Stimulated activated CD4-positive, alpha-beta T cell treated with anti-CD3 and anti-CD28 coated beads, Interleukin-1b, Interleukin-23, amount 100 ng/mL, for 4 hours (primary cell): ENCODE measurements around the gene NGLY1.

ENCODE experiments used
- DNase-seq, 2 donors: peaks; one replicate each; pipeline ENCODE4 v3.0.0-alpha.2; 2020; ENCODE audit warnings: low read depth in 2 of 2

The NGLY1 gene

GRCh38 chr3:25783661-25784512, 644 bp upstream of the NGLY1 start:
- no peak for DNase-seq

GRCh38 chr3:25782636-25782937, 656 bp downstream of the NGLY1 start:
- no peak for DNase-seq

DNA sequence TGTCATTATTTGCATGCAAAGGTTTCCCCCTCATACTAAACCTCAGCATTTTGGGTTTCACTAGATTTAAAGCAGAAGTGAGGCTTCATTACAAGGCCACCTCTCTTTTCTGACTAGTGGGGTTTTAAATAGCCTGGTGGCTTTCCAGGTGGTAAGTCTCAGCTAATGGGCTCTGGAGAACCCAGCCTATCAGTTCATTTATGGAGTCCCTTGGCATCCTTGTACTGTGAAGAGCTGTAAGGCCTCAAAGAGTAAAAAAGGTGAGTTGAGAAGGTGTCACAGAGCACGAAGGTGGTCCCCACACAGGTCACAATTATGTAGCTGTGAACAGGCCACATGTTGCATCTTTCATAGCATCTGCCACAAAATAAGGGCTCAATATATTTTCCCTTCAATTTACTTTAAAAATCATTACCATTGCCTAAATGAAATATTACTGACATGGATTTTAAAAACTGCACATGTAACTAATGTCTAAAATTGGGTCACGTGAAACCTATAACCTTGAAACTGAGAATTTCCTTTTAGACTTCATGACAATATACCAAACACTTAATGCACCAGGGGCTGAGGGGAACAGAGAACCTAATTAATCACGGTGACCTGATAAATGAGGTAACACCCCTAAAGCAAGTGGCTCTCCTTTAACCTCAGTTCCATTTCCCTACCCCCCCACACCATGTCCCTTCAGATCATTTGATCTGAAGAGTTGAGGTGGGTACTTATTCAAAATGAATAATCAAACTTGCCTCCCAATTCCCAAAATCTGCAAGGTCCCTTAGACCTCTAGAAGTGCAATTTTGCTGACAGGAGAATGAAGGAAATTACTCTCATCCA, 1.3 kb downstream of the NGLY1 start:
- DNase-seq, result no peak

DNA sequence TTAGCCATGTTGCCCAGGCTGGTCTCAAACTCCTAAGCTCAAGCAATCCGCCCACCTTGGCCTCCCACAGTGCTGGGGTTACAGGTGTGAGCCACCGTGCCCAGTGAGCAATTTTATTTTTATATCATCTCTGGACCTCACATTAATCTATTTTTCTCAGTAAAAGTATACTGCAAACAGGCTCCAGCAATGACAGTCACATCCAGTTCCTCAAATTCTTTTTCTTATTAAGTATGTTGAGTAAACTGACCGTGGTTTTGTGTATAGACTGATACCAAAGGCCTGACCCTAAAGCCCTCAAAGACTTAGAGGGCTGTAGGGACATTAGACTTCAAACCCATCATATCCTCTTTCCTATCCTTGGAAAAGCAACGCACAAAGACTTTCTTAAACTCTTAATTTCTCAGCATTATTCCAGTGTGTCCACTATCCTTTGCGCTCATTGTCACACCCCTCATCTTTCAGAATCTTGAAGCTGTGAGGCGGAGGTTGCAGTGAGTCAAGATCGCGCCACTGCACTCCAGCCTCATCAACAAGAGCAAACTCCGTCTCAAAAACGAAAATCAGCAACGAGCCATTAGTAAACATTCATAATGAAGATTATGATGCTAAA, 2.0 kb downstream of the NGLY1 start:
- DNase-seq, result no peak

GRCh38 chr3:25780618-25781017, 2.6 kb downstream of the NGLY1 start:
- DNase-seq, result no peak

DNA sequence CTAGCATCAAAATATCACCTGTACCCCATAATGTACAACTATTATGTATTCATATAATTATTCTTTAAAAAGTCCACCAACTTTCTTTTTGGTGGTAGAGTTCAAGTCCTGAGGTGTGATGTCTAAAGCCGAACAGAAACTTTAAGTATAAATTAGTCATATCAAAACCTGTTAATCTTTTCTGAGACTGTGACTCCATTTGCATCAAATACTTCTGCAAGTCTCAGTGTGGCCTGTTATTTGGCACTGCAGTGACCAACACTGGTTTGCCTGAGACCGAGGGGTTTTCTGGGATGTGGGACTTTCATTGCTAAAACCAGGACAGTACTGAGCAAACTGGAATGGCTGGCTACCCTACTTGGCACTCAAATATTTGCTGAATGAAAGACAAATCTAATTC, 7.3 kb downstream of the NGLY1 start:
- DNase-seq, result no peak

DNA sequence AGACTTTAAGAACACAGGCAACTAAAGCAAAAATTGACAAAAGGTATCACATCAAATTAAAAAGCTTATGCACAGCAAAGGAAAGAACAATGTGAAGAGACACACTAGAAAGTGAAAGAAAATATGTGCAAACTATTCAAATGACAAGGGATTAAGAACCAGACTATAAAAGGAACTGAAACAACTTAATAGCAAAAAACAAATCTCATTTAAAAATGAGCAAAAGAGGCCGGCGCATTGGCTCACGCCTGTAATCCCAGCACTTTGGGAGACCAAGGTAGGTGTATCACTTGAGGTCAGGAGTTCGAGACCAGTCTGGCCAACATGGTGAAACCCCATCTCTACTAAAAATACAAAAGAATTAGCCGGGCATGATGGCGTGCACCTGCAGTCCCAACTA, 14.4 kb downstream of the NGLY1 start:
- no peak for DNase-seq

DNA sequence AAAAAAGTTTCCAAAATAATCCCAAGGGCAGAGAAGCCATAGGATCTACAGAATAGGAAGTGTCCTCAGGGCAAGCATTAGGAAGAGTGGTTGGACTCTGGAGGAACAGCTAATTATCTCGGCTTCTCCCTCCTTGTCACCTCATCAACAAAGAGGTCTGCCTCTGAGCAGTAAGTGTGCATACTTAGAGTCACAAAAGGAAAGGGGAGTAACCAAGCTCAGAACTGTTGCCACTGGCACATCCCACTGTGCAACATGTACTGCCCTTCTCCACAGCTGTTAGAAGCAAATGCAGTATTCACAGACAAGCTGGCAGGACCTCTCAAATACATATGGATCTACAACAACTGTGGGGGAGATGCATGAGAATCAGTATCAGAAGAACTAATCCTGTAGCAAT, 31.5 kb downstream of the NGLY1 start:
- no peak for DNase-seq

DNA sequence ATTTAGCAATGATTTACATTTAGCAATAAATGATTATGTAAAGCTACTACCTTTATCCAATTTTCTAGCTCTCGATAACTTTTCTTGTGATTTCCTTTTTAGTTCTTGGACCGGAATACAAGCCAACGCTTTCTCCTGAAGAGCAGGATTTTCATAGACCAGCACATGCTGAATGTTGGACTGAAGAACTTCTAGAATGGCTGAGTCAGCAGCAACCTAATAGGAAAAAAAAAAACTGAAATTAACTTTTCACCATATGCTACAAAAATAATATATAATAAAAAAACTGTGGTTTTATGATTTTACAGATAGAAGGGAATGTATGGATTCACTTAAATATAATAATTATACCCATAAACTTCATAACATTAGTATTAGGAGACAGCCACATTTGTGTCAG, 32.2 kb downstream of the NGLY1 start:
- DNase-seq, result no peak

DNA sequence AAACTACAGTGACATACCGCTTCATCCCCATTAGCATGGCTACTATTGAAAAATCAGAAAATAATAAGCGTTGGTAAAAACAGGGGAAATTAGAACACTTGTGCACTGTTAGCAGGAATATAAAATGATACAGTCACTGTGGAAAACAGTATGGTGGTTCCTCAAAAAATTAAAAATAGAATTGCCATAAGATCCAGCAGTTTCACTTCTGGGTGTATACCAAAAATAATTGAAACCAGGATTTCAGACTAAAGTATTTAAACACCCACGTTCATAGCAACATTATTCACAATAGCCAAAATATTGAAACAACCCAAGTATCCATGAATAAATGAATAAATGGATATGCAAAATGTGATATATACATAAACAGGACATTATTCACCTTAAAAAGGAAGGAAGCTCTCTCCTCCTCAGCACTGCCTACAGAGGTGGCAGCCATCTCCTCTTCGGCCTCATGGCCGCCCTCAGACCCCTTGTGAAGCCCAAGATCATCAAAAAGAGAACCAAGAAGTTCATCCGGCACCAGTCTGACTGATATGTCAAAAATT, 34.1 kb downstream of the NGLY1 start:
- no peak for DNase-seq

DNA sequence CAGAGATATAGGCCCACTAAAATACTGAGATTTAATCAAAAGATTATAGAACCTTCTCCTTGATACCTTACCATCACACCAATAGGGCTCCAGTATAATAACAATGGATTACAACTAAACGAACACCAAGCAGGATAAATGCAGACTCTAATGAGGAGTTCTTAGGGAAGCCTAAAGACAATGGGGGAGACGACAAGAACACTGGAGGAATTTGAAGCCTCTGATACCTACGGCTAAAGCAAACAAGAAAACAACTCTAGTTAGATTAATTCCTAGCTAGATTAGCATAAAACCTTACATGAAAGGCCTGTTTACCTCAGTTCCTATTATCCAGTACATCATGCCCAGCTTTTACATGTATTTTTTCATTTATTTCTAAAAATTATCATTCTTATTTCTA, 35.1 kb downstream of the NGLY1 start:
- no peak for DNase-seq

- no peak for DNase-seq
Observed at GRCh38 chr3:25747033-25747432, 36.2 kb downstream of the NGLY1 start.

- DNase-seq, result no peak
Observed at GRCh38 chr3:25744470-25744869, 38.8 kb downstream of the NGLY1 start.

DNA sequence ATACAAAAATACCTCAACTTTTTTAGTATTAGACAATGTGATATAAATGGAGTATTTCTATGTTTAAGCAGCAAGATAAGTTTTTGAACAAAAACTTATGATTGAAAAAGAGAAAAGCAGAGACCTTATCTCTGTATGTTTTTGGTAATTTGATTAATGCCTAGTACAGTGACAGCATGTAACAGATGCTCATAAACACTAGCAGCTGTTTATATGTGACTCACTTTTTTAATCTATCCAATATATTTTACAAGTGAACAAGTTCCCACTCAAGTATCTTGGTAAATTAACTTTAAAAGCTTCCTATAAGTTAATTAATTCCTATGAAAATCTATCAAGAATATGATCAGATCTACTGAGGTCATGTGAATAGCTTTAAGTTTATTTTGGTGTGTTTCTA, 55.1 kb downstream of the NGLY1 start:
- no peak for DNase-seq

GRCh38 chr3:25727316-25727715, 55.9 kb downstream of the NGLY1 start:
- no peak for DNase-seq

- DNase-seq, result no peak
Observed at GRCh38 chr3:25725810-25726209, 57.4 kb downstream of the NGLY1 start.

DNA sequence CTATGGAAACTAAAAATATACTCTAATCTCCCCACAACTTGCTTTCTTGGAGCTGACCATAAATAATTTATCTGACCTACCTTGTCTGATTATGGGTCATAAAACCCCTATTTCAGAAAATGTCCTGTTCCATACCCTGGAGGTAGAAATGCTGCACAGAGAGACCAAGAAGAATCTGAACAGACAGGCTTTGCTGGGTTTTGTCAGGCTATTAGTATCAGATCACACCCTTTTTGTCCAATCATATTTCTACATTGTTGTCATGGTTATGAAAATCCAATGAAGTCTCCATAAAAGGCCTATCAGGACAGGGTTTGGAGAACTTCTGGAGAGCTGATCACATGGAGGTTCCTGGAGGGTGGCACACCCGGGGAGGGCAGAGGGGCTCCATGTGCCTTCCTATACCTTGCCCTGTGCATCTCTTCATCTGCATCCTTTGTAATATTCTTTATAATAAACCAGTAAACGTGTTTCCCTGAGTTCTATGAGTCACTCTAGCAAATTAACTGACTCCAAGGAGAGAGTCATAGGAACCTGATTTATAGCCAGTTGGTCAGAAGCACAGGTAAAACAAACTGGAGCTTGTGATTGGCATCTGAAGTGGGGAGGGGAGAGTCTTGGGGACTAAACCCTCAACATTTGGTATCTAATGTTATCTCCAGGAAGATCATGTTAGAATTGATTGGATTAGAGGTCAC, 58.1 kb downstream of the NGLY1 start:
- DNase-seq, result no peak

DNA sequence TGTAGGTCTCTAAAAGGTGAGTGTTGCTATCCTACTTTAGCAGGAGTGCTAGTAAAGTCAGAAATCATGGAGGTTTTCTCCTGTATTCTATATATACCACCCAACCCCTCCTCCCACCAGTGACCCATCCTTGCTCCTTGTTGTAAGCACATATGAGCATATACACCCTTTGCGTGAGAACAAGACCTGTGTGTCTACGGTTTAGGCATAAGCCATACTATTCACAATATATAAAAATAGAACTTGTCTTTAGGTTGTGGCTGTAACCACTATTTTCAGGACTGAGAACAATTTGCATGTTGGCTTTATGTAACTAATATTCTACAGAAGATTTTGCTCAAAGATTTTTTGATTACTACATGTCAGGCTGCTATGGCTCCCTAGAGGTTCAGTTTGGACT, 59.4 kb downstream of the NGLY1 start:
- no peak for DNase-seq

DNA sequence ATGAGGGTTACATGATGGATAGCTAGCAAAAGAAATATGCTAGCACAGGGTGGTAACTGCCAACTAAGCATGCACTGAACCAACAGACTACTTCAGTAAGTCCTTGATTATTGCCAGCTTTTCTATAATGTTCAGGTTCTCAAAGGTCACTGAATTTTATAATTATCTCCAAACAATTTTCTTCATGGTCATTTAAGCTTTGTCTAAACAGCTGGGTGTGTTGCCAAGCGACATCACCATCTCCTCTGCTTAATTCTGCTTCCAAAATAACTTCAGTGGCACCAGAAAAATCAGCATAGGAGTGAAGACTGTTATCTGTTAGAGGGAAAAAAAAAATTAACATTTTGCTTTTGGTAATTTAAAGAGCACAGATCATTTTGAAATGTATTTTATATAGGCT, 63.9 kb downstream of the NGLY1 start:
- no peak for DNase-seq

GRCh38 chr3:25713341-25713985, 69.8 kb downstream of the NGLY1 start:
- no peak for DNase-seq

- no peak for DNase-seq
Observed at GRCh38 chr3:25711090-25711489, 72.2 kb downstream of the NGLY1 start.
